HCT116 (cell line): ENCODE measurements around the gene MND1.

Experiments used
- ATF3 ChIP-seq: IDR thresholded peaks from 2 replicates; pipeline ENCODE4 v1.6.1; 2012
- CBX3 ChIP-seq: IDR thresholded peaks from 2 replicates; pipeline ENCODE4 v1.6.1; 2012; ENCODE audit warnings: low read depth
- CTCF ChIP-seq, 3 experiments: fragments of 200-600 bp in 1 of 3; sonication (generic) in 1 of 3; IDR thresholded peaks in 2 of 3; conservative IDR thresholded peaks in 1 of 3; 2 replicates each; pipeline ENCODE4 v1.5.1; 2012 to 2017; ENCODE audit warnings: low read depth in 2 of 3, low read length in 2 of 3, antibody characterized with exemption in 1 of 3, borderline replicate concordance in 1 of 3, control low read depth in 1 of 3, mild to moderate bottlenecking in 1 of 3, mixed read lengths in 1 of 3, mixed run types in 1 of 3, moderate library complexity in 1 of 3; ENCODE audit not compliant: insufficient read depth in 1 of 3
- EZH2phosphoT487 ChIP-seq: fragments of 200-600 bp; IDR thresholded peaks from 2 replicates; pipeline ENCODE4 v1.6.1; 2018; ENCODE audit warnings: antibody characterized with exemption, borderline replicate concordance
- FOSL1 ChIP-seq: IDR thresholded peaks from 2 replicates; pipeline ENCODE4 v1.6.1; 2012; ENCODE audit warnings: low read depth
- MAX ChIP-seq: IDR thresholded peaks from 2 replicates; pipeline ENCODE4 v1.6.1; 2012
- POLR2A ChIP-seq: IDR thresholded peaks from 2 replicates; pipeline ENCODE4 v1.7.0; 2011; ENCODE audit warnings: borderline replicate concordance; ENCODE audit not compliant: insufficient read depth, insufficient read length; ENCODE audit errors: extremely low read depth
- POLR2AphosphoS5 ChIP-seq: IDR thresholded peaks from 2 replicates; pipeline ENCODE4 v1.6.1; 2011; ENCODE audit warnings: mild to moderate bottlenecking, low read depth, low read length, moderate library complexity
- RAD21 ChIP-seq: IDR thresholded peaks from 2 replicates; pipeline ENCODE4 v1.6.1; 2012; ENCODE audit warnings: low read depth, mild to moderate bottlenecking
- TCF7L2 ChIP-seq: IDR thresholded peaks from 2 replicates; pipeline ENCODE4 v1.7.0; 2011; ENCODE audit warnings: borderline replicate concordance, inconsistent platforms; ENCODE audit not compliant: insufficient read depth, insufficient read length; ENCODE audit errors: extremely low read depth
- YY1 ChIP-seq: IDR thresholded peaks from 2 replicates; pipeline ENCODE4 v1.6.1; 2011; ENCODE audit warnings: low read length, low read depth, moderate library complexity, mild to moderate bottlenecking; ENCODE audit not compliant: insufficient replicate concordance; ENCODE audit errors: extremely low read depth
- ZBTB33 ChIP-seq: IDR thresholded peaks from 2 replicates; pipeline ENCODE4 v1.6.1; 2011; ENCODE audit warnings: mild to moderate bottlenecking, low read length, moderate library complexity; ENCODE audit not compliant: insufficient replicate concordance; ENCODE audit errors: extremely low read depth
- ZFX ChIP-seq: fragments of 450-650 bp; IDR thresholded peaks from 2 replicates; pipeline ENCODE4 v1.6.1; 2017

- no peak for TF ChIP-seq RAD21
- TF ChIP-seq MAX = no peak
- no peak for TF ChIP-seq FOSL1
- no peak for TF ChIP-seq CTCF (IDR thresholded peaks at IDR 0.05 in 2 of 3, conservative IDR thresholded peaks at IDR 0.05 in 1 of 3; ENCODE audit: borderline replicate concordance in 1 of 3, insufficient read depth in 1 of 3, low read depth in 2 of 3, low read length in 2 of 3)
- no peak for TF ChIP-seq YY1
- TF ChIP-seq EZH2phosphoT487 = no peak
- no peak for TF ChIP-seq ZFX
- no peak for TF ChIP-seq POLR2AphosphoS5
- no peak for TF ChIP-seq POLR2A
- no peak for TF ChIP-seq CBX3
- no peak for TF ChIP-seq ZBTB33
- TF ChIP-seq ATF3 = no peak
- no peak for TF ChIP-seq TCF7L2
Observed at GRCh38 chr4:153449338-153449737, 104.8 kb downstream of the MND1 start.
